Uterus (tissue), 4 donors: ENCODE data around the gene GJB2. TPM values are rescaled to one million over a fixed set of nuclear protein-coding genes. Genes with fewer than 3 reads are reported as not detected.

ENCODE experiments used
- DNase-seq, 2 donors: peaks; one replicate each; pipeline ENCODE4 v3.0.0-alpha.2; 2019 to 2020
- H3K27ac ChIP-seq, 2 donors: fragments of 200-600 bp; sonication (generic); 1 replicate in 1 of 2; 2 replicates in 1 of 2; pipeline ENCODE4 v1.5.1; 2016 to 2018
- H3K27me3 ChIP-seq, 2 donors: fragments of 200-600 bp; sonication (generic); one replicate each; pipeline ENCODE4 v1.5.1; 2018 to 2019; ENCODE audit warnings: control low read depth in 1 of 2
- H3K36me3 ChIP-seq, 2 donors: fragments of 200-600 bp; sonication (generic); one replicate each; pipeline ENCODE4 v1.5.1; 2019; ENCODE audit warnings: control low read depth in 1 of 2
- H3K4me1 ChIP-seq, 2 donors: fragments of 200-600 bp; sonication (generic); one replicate each; pipeline ENCODE4 v1.5.1; 2018 to 2019; ENCODE audit warnings: control low read depth in 1 of 2
- H3K4me3 ChIP-seq, 2 donors: fragments of 200-600 bp; sonication (generic); 1 replicate in 1 of 2; 2 replicates in 1 of 2; pipeline ENCODE4 v1.5.1; 2018 to 2019; ENCODE audit warnings: mild to moderate bottlenecking in 1 of 2
- H3K9me3 ChIP-seq, 2 donors: fragments of 200-600 bp; sonication (generic); one replicate each; pipeline ENCODE4 v1.5.1; 2019; ENCODE audit warnings: control low read depth in 1 of 2
- POLR2A ChIP-seq, 2 donors: fragments of 450-650 bp; IDR thresholded peaks; one replicate each; pipeline ENCODE4 v1.6.1; 2016; ENCODE audit warnings: antibody characterized with exemption in 2 of 2, mild to moderate bottlenecking in 1 of 2, moderate library complexity in 1 of 2
- intact Hi-C: fragments of 100-400 bp; cut with DNase I; formaldehyde crosslinking; loops from one replicate; pipeline ENCODE4 v1.15.1; 2023; ENCODE audit warnings: low total_unique reads
- total RNA-seq, 4 donors: library from RNA; depleted of rRNA in 3 of 4; stranded (reverse); fragments of >200 nt in 3 of 4; gene quantifications; one replicate each; pipeline versions ENCODE4 v1.1.0 to v1.2.4, GENCODE V29; 2014 to 2023
- TF ChIP-seq, protein P1 (sequence below), 4 experiments: fragments of 200-600 bp in 2 of 4; fragments of 450-650 bp in 2 of 4; sonication (generic) in 2 of 4; IDR thresholded peaks; one replicate each; pipeline ENCODE4 v1.5.1; 2016 to 2019; ENCODE audit warnings: antibody characterized with exemption in 4 of 4, mild to moderate bottlenecking in 2 of 4, moderate library complexity in 1 of 4
- donor health status: DM: yes; HTN: yes; CAD: no.

GJB2 gene
- total RNA-seq, 4 donors from 2014 or later = 1.2 to 2.5 TPM; not detected in 2

DNA sequence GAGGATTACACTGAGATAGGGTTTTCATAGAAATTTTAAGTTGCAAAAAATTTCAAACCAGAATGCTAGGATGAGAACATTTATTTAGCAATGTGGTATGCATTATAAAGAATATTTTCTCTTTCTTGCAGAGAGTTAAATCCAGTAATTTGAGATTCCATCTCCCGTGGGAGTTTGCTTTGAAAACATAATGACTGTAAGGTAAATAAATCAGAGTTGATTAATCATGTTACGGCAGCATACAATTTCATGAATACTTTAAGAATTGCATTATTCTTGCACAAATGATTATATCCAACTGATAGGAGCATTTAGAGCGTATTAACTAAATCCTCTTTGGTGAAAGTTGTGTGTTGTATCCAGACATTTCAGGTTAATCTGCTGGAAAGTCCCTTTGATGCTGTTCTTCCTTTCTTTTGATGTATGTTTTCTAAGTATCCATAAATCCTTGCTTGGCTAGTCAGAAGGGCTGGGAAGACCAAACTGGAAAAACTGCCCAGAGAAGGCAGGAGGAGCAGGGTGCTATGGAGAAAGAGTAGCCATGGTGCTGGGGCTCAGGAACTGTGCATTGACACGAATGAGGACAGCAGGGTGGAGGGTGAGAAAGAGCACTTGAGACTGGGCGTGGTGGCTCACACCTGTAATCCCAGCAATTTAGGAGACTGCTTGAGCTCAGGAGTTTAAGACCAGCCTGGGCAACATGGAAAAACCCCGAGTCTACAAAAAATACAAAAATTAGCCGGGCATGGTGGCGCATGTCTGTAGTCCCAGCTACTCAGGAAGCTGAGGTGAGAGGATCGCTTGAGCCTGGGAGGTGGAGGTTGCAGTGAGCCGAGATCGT, 27.1 kb downstream of the GJB2 start:
- Histone ChIP-seq H3K4me1 (peaks cover 0 to 9% of the 10 kb centered on the region in 2 donors), H3K9me3 (no peaks in the 10 kb centered on the region), H3K4me3 (no peak overlapping the region), H3K27me3 (peaks cover 7 to 13% of the 10 kb centered on the region in 2 donors), H3K36me3 (no peaks in the 10 kb centered on the region), H3K27ac (no peak overlapping the region)
- DNase-seq = no peak
- no peak for TF ChIP-seq POLR2A (IDR thresholded peaks at IDR 0.05)
- TF ChIP-seq, protein P1, sequence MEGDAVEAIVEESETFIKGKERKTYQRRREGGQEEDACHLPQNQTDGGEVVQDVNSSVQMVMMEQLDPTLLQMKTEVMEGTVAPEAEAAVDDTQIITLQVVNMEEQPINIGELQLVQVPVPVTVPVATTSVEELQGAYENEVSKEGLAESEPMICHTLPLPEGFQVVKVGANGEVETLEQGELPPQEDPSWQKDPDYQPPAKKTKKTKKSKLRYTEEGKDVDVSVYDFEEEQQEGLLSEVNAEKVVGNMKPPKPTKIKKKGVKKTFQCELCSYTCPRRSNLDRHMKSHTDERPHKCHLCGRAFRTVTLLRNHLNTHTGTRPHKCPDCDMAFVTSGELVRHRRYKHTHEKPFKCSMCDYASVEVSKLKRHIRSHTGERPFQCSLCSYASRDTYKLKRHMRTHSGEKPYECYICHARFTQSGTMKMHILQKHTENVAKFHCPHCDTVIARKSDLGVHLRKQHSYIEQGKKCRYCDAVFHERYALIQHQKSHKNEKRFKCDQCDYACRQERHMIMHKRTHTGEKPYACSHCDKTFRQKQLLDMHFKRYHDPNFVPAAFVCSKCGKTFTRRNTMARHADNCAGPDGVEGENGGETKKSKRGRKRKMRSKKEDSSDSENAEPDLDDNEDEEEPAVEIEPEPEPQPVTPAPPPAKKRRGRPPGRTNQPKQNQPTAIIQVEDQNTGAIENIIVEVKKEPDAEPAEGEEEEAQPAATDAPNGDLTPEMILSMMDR (IDR thresholded peaks at IDR 0.05) = no peak
- intact Hi-C loops = no loop called here

DNA sequence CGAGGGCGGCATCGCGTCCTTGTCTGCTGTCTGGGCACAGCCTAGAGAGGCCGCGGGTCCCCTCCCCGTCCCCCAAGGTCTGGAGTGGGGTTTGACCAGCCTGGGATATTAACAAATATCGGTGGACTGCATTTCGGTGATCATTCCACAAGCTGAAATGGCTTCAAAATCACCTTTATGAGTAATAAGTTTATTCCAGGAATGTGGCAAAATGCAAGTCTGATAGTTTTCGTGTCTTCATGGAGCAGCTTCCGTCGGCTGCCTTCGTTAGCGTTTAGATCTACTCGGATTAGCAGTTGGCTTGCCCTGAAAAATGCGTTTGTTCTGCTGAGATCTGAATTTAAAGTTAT, 30.8 kb downstream of the GJB2 start:
- Histone ChIP-seq H3K36me3 (no peaks in the 10 kb centered on the region), H3K4me1 (peaks cover 0 to 14% of the 10 kb centered on the region in 2 donors), H3K27ac (no peak overlapping the region), H3K9me3 (no peaks in the 10 kb centered on the region), H3K4me3 (no peak overlapping the region), H3K27me3 (peaks cover 41 to 49% of the 10 kb centered on the region in 2 donors)
- DNase-seq = no peak
- intact Hi-C loops = no loop called here
- TF ChIP-seq, protein P1 (IDR thresholded peaks at IDR 0.05) = no peak
- TF ChIP-seq POLR2A (IDR thresholded peaks at IDR 0.05) = no peak

DNA sequence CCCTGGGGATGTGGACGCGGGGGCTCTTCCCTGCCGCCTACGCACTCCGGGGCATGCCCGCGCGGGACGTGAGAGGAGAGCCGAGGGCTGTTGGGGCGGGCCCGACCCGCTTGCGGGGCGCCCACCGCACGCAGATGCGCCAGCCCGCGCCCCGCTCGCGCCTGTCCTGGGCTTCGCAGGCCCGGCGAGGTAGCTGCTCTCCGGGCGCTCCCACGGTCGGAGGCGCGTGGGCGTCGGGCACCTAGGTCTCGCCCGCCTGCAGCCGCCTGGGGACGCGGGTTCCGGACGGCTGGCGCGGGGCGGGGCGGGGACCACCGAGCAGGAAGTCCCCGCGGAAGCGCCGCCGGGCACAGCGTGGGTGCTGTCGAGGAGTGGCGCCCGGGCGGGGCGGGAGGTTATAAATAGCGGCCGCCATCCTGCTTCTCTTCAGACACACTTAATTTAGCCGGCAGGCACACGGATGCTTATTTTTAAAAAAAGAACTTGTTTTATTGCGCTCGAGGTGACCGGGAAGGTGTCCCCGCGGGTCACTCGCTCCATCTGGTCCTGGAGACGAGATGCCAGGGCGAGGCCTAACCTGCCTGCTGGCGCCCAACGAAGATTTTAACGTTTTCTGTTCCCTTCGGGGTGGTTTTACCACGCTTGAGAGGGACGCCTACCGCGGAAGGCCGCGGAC, 31.3 kb downstream of the GJB2 start:
- no peak for DNase-seq
- intact Hi-C loops = no loop called here
- Histone ChIP-seq H3K27ac (no peak overlapping the region), H3K27me3 (peaks cover 41 to 53% of the 10 kb centered on the region in 2 donors), H3K4me3 (peak overlapping the region in 1 of 2 donors; percentile 17), H3K9me3 (no peaks in the 10 kb centered on the region), H3K36me3 (no peaks in the 10 kb centered on the region), H3K4me1 (peaks cover 0 to 14% of the 10 kb centered on the region in 2 donors)
- TF ChIP-seq, protein P1 (IDR thresholded peaks at IDR 0.05) = no peak
- no peak for TF ChIP-seq POLR2A (IDR thresholded peaks at IDR 0.05)

DNA sequence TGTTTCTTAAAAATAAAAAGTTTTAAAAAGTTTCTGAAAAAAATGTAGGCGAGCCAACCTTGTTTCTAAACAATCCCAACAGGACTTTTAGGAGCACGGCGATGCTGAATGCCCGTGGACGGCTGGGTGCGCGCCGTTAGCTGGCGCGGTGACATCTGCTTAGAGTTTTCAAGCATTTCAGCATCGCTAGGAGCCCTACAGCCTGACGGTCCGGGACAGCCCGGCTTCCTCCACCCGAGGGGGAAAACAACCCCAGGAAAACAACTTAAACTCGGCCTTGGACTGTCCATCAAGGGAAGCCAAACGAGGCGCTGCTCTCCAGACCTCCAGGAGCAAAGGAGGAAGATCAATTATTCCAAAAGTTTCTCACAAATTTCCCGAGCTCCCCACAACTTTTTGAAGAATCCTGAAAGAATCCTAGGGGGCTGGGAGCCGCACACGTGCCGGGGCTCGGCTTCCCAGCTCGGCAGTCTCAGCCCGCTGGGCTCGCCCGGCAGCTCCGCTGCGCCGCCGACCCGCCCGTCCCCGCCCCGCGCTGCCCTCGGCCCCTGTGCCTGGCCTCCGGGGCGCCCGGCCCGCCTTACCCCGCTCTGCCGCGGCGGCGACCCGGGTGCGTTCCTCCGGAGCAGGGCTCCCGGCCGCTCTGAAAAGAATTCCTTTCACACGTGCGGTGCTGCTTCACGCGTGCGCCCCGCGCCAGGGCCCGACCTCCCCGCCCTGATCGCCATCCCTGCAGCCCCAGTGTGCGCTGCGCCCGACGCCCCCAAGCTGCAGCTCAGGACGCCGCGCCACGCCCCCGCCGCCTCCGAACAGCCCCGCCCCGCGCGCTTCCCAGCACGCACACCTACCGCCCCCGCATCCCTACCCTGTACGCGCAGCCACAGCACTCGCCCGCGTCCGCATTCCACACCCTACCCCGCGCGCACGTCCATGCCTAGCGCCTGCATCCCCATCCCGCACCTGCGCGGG, 32.1 kb downstream of the GJB2 start, which contains the start of gene GJA3:
Gene GJA3 (minus strand): TSS at position 747 of the 969 bp plus-strand sequence. CDS start 17,764 bp downstream, outside the sequence.
- Histone ChIP-seq H3K27ac (no peak within 1 kb of the TSS), H3K4me1 (peaks cover 0 to 14% of the 10 kb centered on the region in 2 donors), H3K27me3 (peaks cover 41 to 61% of the 10 kb centered on the region in 2 donors), H3K4me3 (peak within 1 kb of the TSS in 1 of 2 donors; percentile 17), H3K9me3 (no peaks in the 10 kb centered on the region), H3K36me3 (no peaks in the 10 kb centered on the region)
- DNase-seq = no peak
- intact Hi-C loops = no loop called here
- TF ChIP-seq POLR2A (IDR thresholded peaks at IDR 0.05) = no peak
- TF ChIP-seq, protein P1 (IDR thresholded peaks at IDR 0.05) = no peak
